ENCODE measurements around the gene ACTL6B.
"Not testable (repeated sequence)": the region's sequence is repeated elsewhere in the genome, so short reads cannot be mapped to it uniquely, and the experiment has no call there.

The ACTL6B gene

DNA sequence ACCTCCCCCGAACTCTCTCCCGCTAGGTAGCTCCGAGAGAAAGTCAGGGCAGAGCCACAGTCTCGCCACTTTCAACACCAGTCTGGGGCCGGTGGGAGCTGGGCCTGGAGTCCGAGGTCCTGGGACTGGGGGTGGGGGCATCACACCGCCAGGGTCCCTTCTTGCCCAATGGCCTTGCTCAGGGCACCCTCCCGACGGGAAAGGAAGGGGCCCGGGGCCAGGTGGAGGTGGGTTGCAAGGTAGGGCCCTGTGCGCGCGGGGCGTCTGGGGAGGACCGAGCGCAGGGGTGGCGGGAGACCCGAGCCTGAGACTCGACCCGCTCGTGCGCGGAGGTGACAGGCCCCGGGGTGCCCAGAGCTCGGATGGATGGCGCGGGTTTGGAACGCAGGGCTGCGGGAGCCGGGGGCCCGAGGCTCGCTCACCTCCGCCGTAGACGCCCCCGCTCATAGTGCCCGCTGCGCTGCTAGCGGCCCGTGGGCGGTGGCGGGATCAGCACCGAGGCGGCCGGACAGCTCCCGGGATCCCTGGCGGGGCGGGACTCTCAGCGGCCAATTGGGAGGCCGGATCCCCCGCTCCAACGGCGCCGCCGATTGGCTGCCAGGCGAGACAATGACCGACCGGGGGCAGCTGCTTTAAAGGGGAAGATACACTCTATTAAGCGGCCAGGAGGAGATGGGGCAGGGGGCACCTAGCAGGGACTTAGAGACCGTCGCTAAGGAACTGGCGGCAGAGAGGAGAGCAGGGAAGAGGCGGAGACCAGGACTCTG is at the start of gene ACTL6B:
Gene ACTL6B, minus strand, starts transcription at position 541 of the 767 bp plus-strand sequence. Its CDS starts 94 bp downstream, at position 447.
- peak in 1 of 2 donors; percentile 55 for DNase-seq (ENCODE audit: low read depth in 2 of 2)

DNA sequence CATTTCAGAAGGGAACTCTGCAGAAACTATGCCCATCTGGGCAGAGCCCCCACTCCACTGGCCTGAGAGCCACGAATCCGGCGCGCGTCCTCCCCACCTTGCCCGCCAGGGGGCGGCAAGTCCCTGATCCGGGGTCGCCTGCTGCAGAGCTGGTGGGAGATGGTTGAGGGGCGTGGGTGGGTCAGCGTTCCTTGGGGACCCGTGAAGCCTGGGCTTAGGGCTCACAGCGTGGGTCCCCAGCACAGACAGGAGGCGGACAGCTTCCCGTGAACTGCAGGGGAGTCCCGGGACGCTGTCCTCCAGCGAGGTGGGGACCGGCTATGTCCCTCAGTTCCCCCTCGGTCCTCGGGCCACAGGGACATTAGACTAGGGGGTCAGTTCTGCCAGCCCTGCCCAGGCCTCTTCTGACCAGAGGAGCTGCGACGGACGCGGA is 49.1 kb upstream of the ACTL6B start:
- DNase-seq (ENCODE audit: low read depth in 2 of 2) = peak; percentile 73 to 80

DNA sequence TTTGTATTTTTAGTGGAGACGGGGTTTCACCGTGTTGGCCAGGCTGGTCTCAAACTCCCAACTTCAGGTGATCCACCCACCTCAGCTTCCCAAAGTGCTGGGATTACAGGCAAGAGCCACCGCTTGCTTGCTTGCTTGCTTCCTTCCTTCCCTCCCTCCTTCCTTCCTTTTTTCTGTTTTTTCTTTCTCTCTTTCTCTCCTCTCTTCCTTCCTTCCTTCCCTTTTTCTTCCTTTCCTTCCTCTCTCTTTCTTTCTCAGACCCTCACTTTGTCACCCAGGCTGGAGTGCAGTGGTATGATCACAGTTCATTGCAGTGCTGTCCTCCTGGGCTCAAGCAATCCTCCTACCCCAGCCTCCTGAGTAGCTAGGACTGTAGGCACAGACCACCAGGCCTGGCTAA is 44.8 kb upstream of the ACTL6B start:
- not testable (repeated sequence) for DNase-seq (ENCODE audit: low read depth in 2 of 2)

GRCh38 chr7:100699018-100699417 is 42.8 kb upstream of the ACTL6B start:
- no peak for DNase-seq (ENCODE audit: low read depth in 2 of 2)

DNA sequence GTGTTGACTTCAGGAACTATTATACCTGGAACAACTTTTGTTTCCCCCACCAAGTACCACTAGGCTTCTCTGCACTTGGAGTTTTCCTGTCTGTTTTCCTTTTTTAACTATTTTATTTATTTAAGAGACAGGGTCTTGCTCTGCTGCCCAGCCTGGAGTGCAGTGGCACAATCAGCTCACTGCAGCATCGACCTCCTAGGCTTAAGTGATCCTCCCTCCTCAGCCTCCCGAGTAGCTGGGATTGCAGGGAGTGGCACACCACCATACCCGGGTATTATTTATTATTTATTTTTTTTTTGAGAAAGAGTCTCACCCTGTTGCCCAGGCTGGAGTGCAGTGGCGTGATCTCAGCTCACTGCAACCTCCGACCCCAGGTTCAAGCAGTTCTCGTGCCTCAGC is 39.9 kb upstream of the ACTL6B start:
- no peak for DNase-seq (ENCODE audit: low read depth in 2 of 2)

GRCh38 chr7:100694098-100694745 is 38.0 kb upstream of the ACTL6B start, which contains the start of gene GIGYF1:
TSS of gene GIGYF1 (minus strand) at chr7:100694250. CDS start at chr7:100688238, 6,012 bp downstream.
- DNase-seq (ENCODE audit: low read depth in 2 of 2) = no peak

DNA sequence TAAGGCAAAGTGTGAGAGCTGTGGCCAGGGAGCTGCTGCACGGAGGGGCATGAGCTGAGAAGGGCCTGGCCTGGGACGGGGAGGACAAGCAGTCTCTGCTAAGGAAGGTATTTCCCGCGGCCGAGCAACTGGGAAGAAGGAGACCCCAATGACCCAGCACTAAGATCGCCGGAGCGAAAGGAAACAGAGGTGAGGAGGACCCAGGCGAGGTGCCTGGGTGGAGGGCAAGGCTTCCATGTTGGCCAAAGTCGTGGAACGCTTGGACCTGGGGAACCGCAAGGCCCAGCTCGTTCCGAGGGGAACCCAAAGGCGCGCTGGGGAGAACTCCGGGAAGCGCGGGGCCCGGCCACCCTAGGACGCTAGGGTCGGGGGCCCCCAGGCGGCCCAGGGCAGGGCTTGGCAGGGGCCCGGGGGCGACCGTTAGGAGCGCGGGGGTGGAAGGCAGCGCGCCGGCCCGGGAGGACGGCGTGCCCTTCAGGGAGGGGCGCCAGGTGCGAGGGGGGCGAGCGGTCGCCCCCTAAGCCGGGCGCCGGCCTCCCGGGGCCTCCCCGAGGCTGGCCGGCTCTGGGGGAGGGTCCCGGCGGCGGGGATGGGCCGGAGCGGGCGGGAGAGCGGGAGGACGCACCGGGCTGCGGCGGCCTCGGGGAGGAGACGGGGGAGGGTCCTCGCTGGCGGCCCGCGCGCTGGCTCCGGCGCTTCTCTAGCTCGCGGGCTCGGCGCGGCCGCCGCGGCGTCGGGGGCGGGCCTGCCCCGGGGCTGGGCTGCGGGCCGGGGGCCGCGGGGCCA is 37.3 kb upstream of the ACTL6B start:
- DNase-seq (ENCODE audit: low read depth in 2 of 2) = no peak

GRCh38 chr7:100692578-100692961 is 36.3 kb upstream of the ACTL6B start:
- DNase-seq (ENCODE audit: low read depth in 2 of 2) = no peak

- DNase-seq (ENCODE audit: low read depth in 2 of 2) = peak; percentile 77 to 79
Observed at GRCh38 chr7:100691676-100692577, 35.7 kb upstream of the ACTL6B start.

- DNase-seq (ENCODE audit: low read depth in 2 of 2) = no peak
Observed at GRCh38 chr7:100689230-100690135, 33.2 kb upstream of the ACTL6B start.

- no peak for DNase-seq (ENCODE audit: low read depth in 2 of 2)
Observed at GRCh38 chr7:100688326-100688860, 32.1 kb upstream of the ACTL6B start.

DNA sequence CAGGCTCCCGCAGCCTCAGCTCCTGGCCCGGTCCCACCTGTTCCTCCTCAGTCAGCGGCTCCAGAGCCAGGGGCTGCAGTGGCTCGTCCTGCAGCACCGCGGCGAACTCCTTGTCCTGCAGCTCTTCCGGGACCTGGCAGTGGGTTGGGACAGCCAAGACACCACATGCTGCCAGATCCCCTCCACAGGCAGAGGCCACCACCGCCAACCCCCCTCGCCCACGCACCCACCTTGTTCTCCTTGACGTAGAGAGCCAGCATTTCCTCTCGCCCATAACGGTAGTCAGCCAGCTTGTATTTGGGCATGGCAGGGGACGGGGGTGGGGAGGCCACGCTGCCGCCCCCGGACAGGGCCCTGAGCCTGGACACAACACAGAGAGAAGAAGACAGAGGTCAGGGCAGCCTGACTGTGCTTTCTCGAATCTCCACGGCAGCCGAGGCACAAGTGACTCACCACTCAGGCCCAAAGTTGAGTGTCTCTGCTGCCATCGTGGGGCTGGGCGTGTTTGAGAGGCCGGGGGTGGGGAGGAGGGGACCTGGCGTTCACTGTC is 31.6 kb upstream of the ACTL6B start:
- no peak for DNase-seq (ENCODE audit: low read depth in 2 of 2)

GRCh38 chr7:100687261-100687660 is 31.0 kb upstream of the ACTL6B start:
- DNase-seq (ENCODE audit: low read depth in 2 of 2) = no peak

DNA sequence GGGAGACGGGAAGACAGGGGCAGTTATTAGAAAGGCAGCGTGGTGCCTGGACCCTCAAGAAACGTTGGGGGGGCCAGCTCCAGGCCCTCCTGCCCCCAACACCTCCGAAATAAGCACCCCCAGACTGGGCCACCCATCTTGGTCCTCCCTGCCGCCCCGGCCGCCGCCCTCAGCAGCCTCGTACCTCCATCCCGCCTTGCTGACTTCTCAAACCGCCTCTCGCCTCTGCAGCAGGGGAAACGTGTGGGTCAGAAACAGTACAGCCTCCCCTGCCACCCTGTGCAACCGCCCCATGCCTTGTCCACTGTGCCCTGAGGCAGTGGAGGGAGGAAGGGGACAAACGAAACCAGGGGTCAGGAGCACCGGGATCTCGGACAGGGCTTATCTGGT is 30.6 kb upstream of the ACTL6B start:
- no peak for DNase-seq (ENCODE audit: low read depth in 2 of 2)

DNA sequence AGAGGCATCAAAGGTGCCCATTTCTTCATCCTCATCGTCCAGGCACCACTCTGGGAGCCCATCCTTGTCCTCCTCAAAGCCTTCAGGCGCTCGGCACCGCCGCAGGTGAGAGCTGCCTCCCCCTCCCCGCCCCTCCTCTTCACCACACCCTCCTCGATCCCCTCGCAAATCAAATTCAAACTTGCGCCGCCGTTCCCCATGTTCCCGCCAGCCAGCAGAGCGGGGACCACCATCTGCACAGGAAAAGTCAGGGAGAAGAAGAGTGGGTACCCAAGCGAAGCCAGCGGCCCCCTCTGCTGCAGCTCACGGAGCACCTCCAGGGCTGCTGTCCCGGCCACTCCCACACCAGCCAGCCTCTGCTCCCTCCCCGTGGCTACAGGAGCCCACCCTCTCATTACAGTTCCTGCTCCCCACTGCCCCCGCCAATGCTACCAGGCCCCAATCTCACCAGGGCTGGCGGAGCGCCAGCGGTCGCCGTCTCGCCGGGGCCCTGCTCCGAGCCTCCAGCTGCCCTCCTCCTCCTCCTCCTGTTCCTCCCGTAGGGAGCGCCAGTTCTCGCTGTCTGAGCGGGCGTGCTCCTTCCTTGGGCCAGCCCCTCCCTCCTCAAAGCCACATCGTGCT is 30.1 kb upstream of the ACTL6B start:
- DNase-seq (ENCODE audit: low read depth in 2 of 2) = no peak

- DNase-seq (ENCODE audit: low read depth in 2 of 2) = no peak
Observed at GRCh38 chr7:100685631-100686145, 29.4 kb upstream of the ACTL6B start.

GRCh38 chr7:100685049-100685605 is 28.9 kb upstream of the ACTL6B start:
- no peak for DNase-seq (ENCODE audit: low read depth in 2 of 2)

- no peak for DNase-seq (ENCODE audit: low read depth in 2 of 2)
Observed at GRCh38 chr7:100684534-100685042, 28.3 kb upstream of the ACTL6B start.

All from activated CD4-positive, alpha-beta T cell treated with anti-CD3 and anti-CD28 coated beads for 24 hours (primary cell).